A673 (cell line): ENCODE data around the gene DLGAP1.

Experiments used
- CTCF ChIP-seq: fragments of 300-800, 200-600 bp; sonication (generic); conservative IDR thresholded peaks from 2 replicates; pipeline ENCODE4 v1.5.1; 2017; ENCODE audit warnings: low read depth, mild to moderate bottlenecking, antibody characterized with exemption, low read length, moderate library complexity, mixed read lengths
- EZH2 ChIP-seq: fragments of 200-600 bp; sonication (generic); IDR thresholded peaks from 2 replicates; pipeline ENCODE4 v1.6.1; 2017; ENCODE audit warnings: borderline replicate concordance, low read depth, mild to moderate bottlenecking, mixed read lengths, antibody characterized with exemption, low read length; ENCODE audit not compliant: poor library complexity, severe bottlenecking

DNA sequence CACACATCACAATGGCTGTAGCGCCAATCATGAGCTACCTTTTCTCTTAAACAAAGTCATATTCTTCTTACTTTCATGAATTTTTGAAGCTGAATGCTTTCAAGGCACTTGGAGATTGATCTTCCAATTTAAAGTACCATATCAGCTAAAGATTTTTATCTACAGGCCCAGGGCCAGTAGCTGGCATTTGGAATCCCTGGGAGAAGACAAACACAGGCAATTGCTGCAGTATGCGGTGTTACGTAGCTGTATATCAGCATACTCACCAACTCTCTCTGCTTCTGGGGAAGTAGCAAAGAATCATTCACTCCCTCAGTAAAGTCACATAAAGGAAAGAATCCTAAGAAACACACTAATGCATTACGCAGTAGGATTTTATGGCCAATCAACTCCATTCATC is 202.3 kb downstream of the DLGAP1 start:
- TF ChIP-seq EZH2 (no peak), CTCF (no peak)
